ENCODE measurements around the gene FAM181A.

GRCh38 chr14:93963692-93964091 is 36.5 kb downstream of the FAM181A start:
- TF ChIP-seq CTCF (IDR thresholded peaks at IDR 0.05): no peak
- no peak for TF ChIP-seq POLR2A (IDR thresholded peaks at IDR 0.05)
- TF ChIP-seq EP300 (IDR thresholded peaks at IDR 0.05; ENCODE audit: low read depth): no peak
- TF ChIP-seq POLR2AphosphoS5 (IDR thresholded peaks at IDR 0.05): no peak
